Neutrophil (primary cell): Measurements from ENCODE around the gene CTDNEP1.

ENCODE experiments used
- H3K27ac ChIP-seq: fragments of 200-600 bp; sonication (generic); 2 replicates; pipeline ENCODE4 v1.5.1; 2016; ENCODE audit warnings: mild to moderate bottlenecking, moderate library complexity
- H3K27me3 ChIP-seq: fragments of 200-600 bp; sonication (generic); 2 replicates; pipeline ENCODE4 v1.6.0; 2016; ENCODE audit warnings: mild to moderate bottlenecking
- H3K36me3 ChIP-seq: fragments of 200-600 bp; sonication (generic); 2 replicates; pipeline ENCODE4 v1.5.1; 2017
- H3K4me1 ChIP-seq, 2 experiments: fragments of 200-600 bp in 1 of 2; sonication (generic) in 1 of 2; 1 replicate in 1 of 2; 2 replicates in 1 of 2; pipeline versions ENCODE4 v1.5.1 to v1.6.1; 2013 to 2016; ENCODE audit warnings: low read depth in 1 of 2, low read length in 1 of 2, mild to moderate bottlenecking in 1 of 2, moderate library complexity in 1 of 2; ENCODE audit not compliant: control insufficient read depth in 1 of 2, insufficient read depth in 1 of 2
- H3K4me3 ChIP-seq, 2 experiments: fragments of 200-600 bp in 1 of 2; sonication (generic) in 1 of 2; 1 replicate in 1 of 2; 2 replicates in 1 of 2; pipeline ENCODE4 v1.5.1; 2013 to 2016; ENCODE audit warnings: low read depth in 1 of 2, low read length in 1 of 2, mild to moderate bottlenecking in 1 of 2, moderate library complexity in 1 of 2
- H3K9me3 ChIP-seq: fragments of 200-600 bp; sonication (generic); 2 replicates; pipeline ENCODE4 v1.5.1; 2016
- CTCF ChIP-seq: fragments of 200-600 bp; sonication (generic); IDR thresholded peaks from 2 replicates; pipeline ENCODE4 v1.5.1; 2016; ENCODE audit warnings: antibody characterized with exemption

CTDNEP1 gene

GRCh38 chr17:7282752-7283321 lies 31.3 kb upstream of the CTDNEP1 start:
- Histone ChIP-seq H3K4me1 (peaks cover 14 to 24% of the 10 kb centered on the region in 2 experiments), H3K9me3 (no peaks in the 10 kb centered on the region), H3K27me3 (peaks cover 94% of the 10 kb centered on the region), H3K4me3 (no peak overlapping the region), H3K27ac (no peak overlapping the region), H3K36me3 (no peaks in the 10 kb centered on the region)
- no peak for TF ChIP-seq CTCF

- peaks cover 91% of the 10 kb centered on the region for H3K27me3 ChIP-seq
- TF ChIP-seq CTCF = no peak
- H3K4me1 ChIP-seq = peaks cover 14 to 24% of the 10 kb centered on the region in 2 experiments
- H3K9me3 ChIP-seq = no peaks in the 10 kb centered on the region
- peak overlapping the region in 1 of 2 experiments; percentile 56 for H3K4me3 ChIP-seq
- no peak overlapping the region for H3K27ac ChIP-seq
- no peaks in the 10 kb centered on the region for H3K36me3 ChIP-seq
Measured at GRCh38 chr17:7281953-7282751, 30.6 kb upstream of the CTDNEP1 start.

GRCh38 chr17:7281074-7281952 lies 29.8 kb upstream of the CTDNEP1 start, which contains the start of gene SLC2A4:
TSS of gene SLC2A4 (plus strand) at chr17:7281718. CDS start at chr17:7281935, 217 bp downstream.
- H3K36me3 ChIP-seq = no peaks in the 10 kb centered on the region
- no peaks in the 10 kb centered on the region for H3K9me3 ChIP-seq
- H3K27ac ChIP-seq = no peak within 1 kb of the TSS
- H3K4me3 ChIP-seq = peak within 1 kb of the TSS; percentile 20 to 56
- peaks cover 83% of the 10 kb centered on the region for H3K27me3 ChIP-seq
- TF ChIP-seq CTCF = no peak
- H3K4me1 ChIP-seq = peaks cover 14 to 24% of the 10 kb centered on the region in 2 experiments

GRCh38 chr17:7280519-7281073 lies 29.1 kb upstream of the CTDNEP1 start:
- Histone ChIP-seq H3K36me3 (no peaks in the 10 kb centered on the region), H3K4me3 (peak overlapping the region; percentile 20 to 56), H3K27ac (no peak overlapping the region), H3K27me3 (peaks cover 75% of the 10 kb centered on the region), H3K4me1 (peaks cover 14 to 24% of the 10 kb centered on the region in 2 experiments), H3K9me3 (no peaks in the 10 kb centered on the region)
- peak; percentile 92 for TF ChIP-seq CTCF

- TF ChIP-seq CTCF = no peak
- H3K4me1 ChIP-seq = peaks cover 14 to 24% of the 10 kb centered on the region in 2 experiments
Measured at GRCh38 chr17:7279448-7279847, 27.9 kb upstream of the CTDNEP1 start.

More at GRCh38 chr17:7279448-7279847, 27.9 kb upstream of the CTDNEP1 start:
- H3K9me3 ChIP-seq = no peaks in the 10 kb centered on the region
- H3K36me3 ChIP-seq = no peaks in the 10 kb centered on the region
- peaks cover 68% of the 10 kb centered on the region for H3K27me3 ChIP-seq
- H3K4me3 ChIP-seq = no peak overlapping the region
- no peak overlapping the region for H3K27ac ChIP-seq
